ENCODE results near the gene HNRNPAB. TPM values are rescaled to one million over a fixed set of nuclear protein-coding genes. Genes with fewer than 3 reads are reported as not detected.

Gene HNRNPAB
- total RNA-seq, 1 experiment from 2014 or later = 547 TPM

GRCh38 chr5:178201221-178201926 is 3.0 kb upstream of the HNRNPAB start:
- H2BK15ac ChIP-seq (ENCODE audit: low read depth, low read length) = no peak overlapping the region
- no peak overlapping the region for H2AFZ ChIP-seq (ENCODE audit: low read length)
- no peaks in the 10 kb centered on the region; the same call in 1 of the 2 replicates for H3K4me1 ChIP-seq (ENCODE audit: insufficient read depth, low read length)
- H3K4ac ChIP-seq (ENCODE audit: low read depth, low read length) = no peak overlapping the region
- H4K8ac ChIP-seq (replicated peaks; ENCODE audit: insufficient read length, low read depth, low read length) = no peak overlapping the region
- no peak overlapping the region for H3K9ac ChIP-seq (ENCODE audit: extremely low read depth, insufficient read length, low read length)
- H2BK120ac ChIP-seq (ENCODE audit: low read depth, low read length, poor library complexity, severe bottlenecking) = no peak overlapping the region
- no peak overlapping the region for H2AK5ac ChIP-seq (ENCODE audit: insufficient read length, low read length)
- no peak overlapping the region for H3K56ac ChIP-seq (ENCODE audit: insufficient read length, low read depth, low read length)
- no peak overlapping the region for H4K5ac ChIP-seq (ENCODE audit: insufficient read length, low read depth, low read length)
- peaks cover 2% of the 10 kb centered on the region for H4K20me1 ChIP-seq (ENCODE audit: control insufficient read depth, insufficient read depth, insufficient read length)
- H3K14ac ChIP-seq (ENCODE audit: insufficient read depth, low read length) = no peak overlapping the region
- H4K91ac ChIP-seq (ENCODE audit: insufficient read length, low read depth, low read length) = no peak overlapping the region
- H3K79me1 ChIP-seq (ENCODE audit: insufficient read depth, low read depth, low read length, poor library complexity, severe bottlenecking) = peaks cover 1% of the 10 kb centered on the region
- no peak for DNase-seq
- no peak overlapping the region for H3K4me2 ChIP-seq (ENCODE audit: insufficient read depth, insufficient read length, low read length)
- no peak overlapping the region for H3K18ac ChIP-seq (ENCODE audit: insufficient read length, low read depth, low read length)
- no peak overlapping the region for H2BK20ac ChIP-seq (ENCODE audit: low read depth, low read length, poor library complexity, severe bottlenecking)
- no peak overlapping the region for H2BK5ac ChIP-seq (ENCODE audit: insufficient read length, low read length)
- H3K23ac ChIP-seq (ENCODE audit: insufficient read length, low read depth, low read length) = no peak overlapping the region
- Mint-ChIP-seq H3K9me3 (peaks cover 2 to 8% of the 10 kb centered on the region in 2 experiments; a peak in 4 of 5 replicates), H3K36me3 (ENCODE audit: insufficient read depth in 1 of 3, low read depth in 3 of 3) (peaks cover 11 to 14% (median 13%) of the 10 kb centered on the region in 3 experiments), H3K27ac (no peak overlapping the region), H3K4me1 (peaks cover 14 to 21% of the 10 kb centered on the region in 2 experiments), H3K27me3 (ENCODE audit: low read depth) (peaks cover 28% of the 10 kb centered on the region), H3K4me3 (no peak overlapping the region)
- H2BK12ac ChIP-seq (ENCODE audit: insufficient read length, low read depth, low read length) = no peak overlapping the region
- H3K23me2 ChIP-seq (ENCODE audit: insufficient read length, low read depth, low read length, poor library complexity, severe bottlenecking) = peaks cover 10% of the 10 kb centered on the region
- H3K27ac ChIP-seq (ENCODE audit: insufficient read length, low read depth, low read length) = no peak overlapping the region
- H3T11ph ChIP-seq (ENCODE audit: low read length) = no peak overlapping the region
- H3K27me3 ChIP-seq (ENCODE audit: insufficient read depth, low read length) = no peaks in the 10 kb centered on the region
- no peak for TF ChIP-seq CTCF (conservative IDR thresholded peaks at IDR 0.05)
- H3K9me3 ChIP-seq (ENCODE audit: control insufficient read depth, low read depth, low read length) = no peaks in the 10 kb centered on the region
- peaks cover 13% of the 10 kb centered on the region for H3K79me2 ChIP-seq (ENCODE audit: insufficient read depth, low read length)
- WGBS (ENCODE audit: extremely low coverage, insufficient read length, low lambda C conversion rate) = no CpG with 5 or more reads among the region's 14 CpGs
